Mesothelial cell of epicardium (in vitro differentiated cells): ENCODE measurements around the gene MYRIP. TPM values are rescaled to one million over a fixed set of nuclear protein-coding genes. Genes with fewer than 3 reads are reported as not detected.

Experiments
- DNase-seq, 2 experiments: peaks; one replicate each; pipeline ENCODE4 v3.0.0; 2021; ENCODE audit warnings: low spot score in 2 of 2; ENCODE audit not compliant: unreplicated experiment in 2 of 2
- H3K27ac Mint-ChIP-seq: 2 replicates; pipeline ENCODE4 v1.8.0; 2021; ENCODE audit warnings: mixed read lengths
- H3K27me3 Mint-ChIP-seq: 2 replicates; pipeline ENCODE4 v1.8.0; 2021; ENCODE audit warnings: low read depth, mixed read lengths
- H3K36me3 Mint-ChIP-seq: 2 replicates; pipeline ENCODE4 v1.8.0; 2021; ENCODE audit warnings: mixed read lengths
- H3K4me1 Mint-ChIP-seq: 2 replicates; pipeline ENCODE4 v1.8.0; 2021; ENCODE audit warnings: mixed read lengths
- H3K4me3 Mint-ChIP-seq: 2 replicates; pipeline ENCODE4 v1.8.0; 2021; ENCODE audit warnings: mild to moderate bottlenecking, moderate library complexity, mixed read lengths
- H3K9me3 Mint-ChIP-seq: 2 replicates; pipeline ENCODE4 v1.8.0; 2021; ENCODE audit warnings: mixed read lengths
- total RNA-seq: library from RNA; stranded (reverse); gene quantifications from 3 replicates; pipeline ENCODE4 v1.2.1, GENCODE V29; 2021
- TF ChIP-seq, protein P1 (sequence below): fragments of 200-600 bp; sonication (generic); IDR thresholded peaks from one replicate; pipeline ENCODE4 v1.5.0; 2021; ENCODE audit warnings: antibody characterized with exemption; ENCODE audit not compliant: unreplicated experiment

MYRIP gene
- total RNA-seq, 1 donor from 2014 or later: 0.63 TPM

DNA sequence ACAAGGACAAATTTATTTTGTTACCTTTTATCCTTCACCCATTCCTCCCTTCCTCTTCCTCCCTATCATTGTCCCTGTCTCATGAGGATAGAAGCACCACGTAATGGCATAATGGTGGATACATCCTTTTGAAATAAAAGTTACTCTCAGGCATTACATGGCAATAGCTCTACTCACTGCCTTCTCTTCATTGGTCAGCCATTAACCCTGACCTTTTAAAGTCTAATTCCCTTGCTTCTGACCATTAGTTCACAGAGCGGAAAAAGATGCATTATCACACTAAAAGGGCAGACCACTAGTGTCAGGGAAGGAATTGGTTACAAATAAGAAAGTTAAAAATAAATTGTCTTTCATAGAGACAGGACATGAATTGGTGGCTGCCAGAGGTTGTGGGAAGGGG is 445.5 kb downstream of the MYRIP start:
- no peak for DNase-seq
- Mint-ChIP-seq H3K36me3 (no peaks in the 10 kb centered on the region), H3K4me3 (no peak overlapping the region), H3K27me3 (peaks cover 32% of the 10 kb centered on the region), H3K9me3 (no peaks in the 10 kb centered on the region), H3K27ac (no peak overlapping the region), H3K4me1 (no peaks in the 10 kb centered on the region)
- TF ChIP-seq, protein P1, sequence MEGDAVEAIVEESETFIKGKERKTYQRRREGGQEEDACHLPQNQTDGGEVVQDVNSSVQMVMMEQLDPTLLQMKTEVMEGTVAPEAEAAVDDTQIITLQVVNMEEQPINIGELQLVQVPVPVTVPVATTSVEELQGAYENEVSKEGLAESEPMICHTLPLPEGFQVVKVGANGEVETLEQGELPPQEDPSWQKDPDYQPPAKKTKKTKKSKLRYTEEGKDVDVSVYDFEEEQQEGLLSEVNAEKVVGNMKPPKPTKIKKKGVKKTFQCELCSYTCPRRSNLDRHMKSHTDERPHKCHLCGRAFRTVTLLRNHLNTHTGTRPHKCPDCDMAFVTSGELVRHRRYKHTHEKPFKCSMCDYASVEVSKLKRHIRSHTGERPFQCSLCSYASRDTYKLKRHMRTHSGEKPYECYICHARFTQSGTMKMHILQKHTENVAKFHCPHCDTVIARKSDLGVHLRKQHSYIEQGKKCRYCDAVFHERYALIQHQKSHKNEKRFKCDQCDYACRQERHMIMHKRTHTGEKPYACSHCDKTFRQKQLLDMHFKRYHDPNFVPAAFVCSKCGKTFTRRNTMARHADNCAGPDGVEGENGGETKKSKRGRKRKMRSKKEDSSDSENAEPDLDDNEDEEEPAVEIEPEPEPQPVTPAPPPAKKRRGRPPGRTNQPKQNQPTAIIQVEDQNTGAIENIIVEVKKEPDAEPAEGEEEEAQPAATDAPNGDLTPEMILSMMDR: no peak

DNA sequence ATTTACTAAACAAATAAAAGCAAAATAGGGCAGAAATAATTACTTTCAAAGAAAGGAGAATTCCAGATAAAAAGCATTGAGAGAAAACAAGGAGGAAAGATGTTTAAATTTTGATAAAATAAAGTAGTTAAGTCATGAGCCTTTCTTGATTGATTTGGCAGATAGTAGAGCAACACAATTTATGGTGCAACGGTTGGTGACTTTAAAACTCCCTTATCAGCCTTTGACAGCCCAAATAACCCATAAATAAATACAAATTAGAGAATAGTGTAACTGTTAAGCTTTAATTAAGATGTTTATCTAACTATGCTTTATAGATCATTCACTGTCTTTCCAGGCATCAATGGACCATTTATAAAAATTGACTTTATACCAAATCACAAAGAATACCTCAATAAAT is 446.1 kb downstream of the MYRIP start:
- TF ChIP-seq, protein P1: no peak
- DNase-seq: no peak
- peaks cover 35% of the 10 kb centered on the region for H3K27me3 Mint-ChIP-seq
- no peak overlapping the region for H3K4me3 Mint-ChIP-seq
- H3K4me1 Mint-ChIP-seq: no peaks in the 10 kb centered on the region
- no peaks in the 10 kb centered on the region for H3K36me3 Mint-ChIP-seq
- no peaks in the 10 kb centered on the region for H3K9me3 Mint-ChIP-seq
- H3K27ac Mint-ChIP-seq: no peak overlapping the region

DNA sequence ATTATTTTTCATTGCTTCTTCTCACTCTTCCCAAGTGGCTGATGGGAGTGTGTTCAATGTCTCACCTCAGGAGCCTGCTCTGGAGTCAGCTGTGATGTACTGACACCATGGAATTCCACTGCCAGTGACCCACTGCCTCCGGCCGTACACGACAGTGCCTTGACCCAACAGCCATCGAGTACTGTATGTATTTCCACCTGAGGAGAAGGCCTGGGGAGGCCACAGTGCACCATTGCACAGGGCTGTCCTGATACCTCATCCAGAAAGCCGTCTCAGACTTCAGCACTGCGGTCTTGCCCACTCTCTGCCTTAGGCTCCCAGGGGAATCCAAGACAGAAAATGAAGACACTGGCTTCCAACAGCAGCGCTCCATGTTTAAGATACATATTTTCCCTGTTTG is 448.7 kb downstream of the MYRIP start:
- H3K4me3 Mint-ChIP-seq: no peak overlapping the region
- no peaks in the 10 kb centered on the region for H3K4me1 Mint-ChIP-seq
- no peak overlapping the region for H3K27ac Mint-ChIP-seq

DNA sequence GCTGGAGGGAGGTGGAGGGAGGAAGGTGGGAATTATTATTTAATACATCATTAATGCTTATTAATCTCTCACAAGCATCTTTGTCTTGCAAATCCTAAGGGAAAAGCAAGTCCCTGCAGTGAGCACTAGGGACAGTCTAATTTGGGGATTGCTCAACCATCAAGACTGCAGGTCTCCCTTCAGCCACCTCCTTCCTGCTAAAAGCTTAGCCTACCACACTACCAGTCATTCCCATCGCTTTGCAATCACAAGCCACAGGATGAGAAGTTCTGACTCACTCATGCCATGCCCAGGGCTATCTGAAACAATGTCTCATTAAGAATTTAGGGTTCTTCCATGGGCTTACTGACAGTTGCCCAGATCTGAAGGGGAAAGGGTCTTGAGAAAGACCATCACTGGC is 449.1 kb downstream of the MYRIP start:
- H3K4me1 Mint-ChIP-seq: no peaks in the 10 kb centered on the region
- TF ChIP-seq, protein P1: no peak
- H3K27ac Mint-ChIP-seq: no peak overlapping the region
- H3K27me3 Mint-ChIP-seq: peaks cover 56% of the 10 kb centered on the region
- H3K9me3 Mint-ChIP-seq: no peaks in the 10 kb centered on the region
- H3K36me3 Mint-ChIP-seq: no peaks in the 10 kb centered on the region
- H3K4me3 Mint-ChIP-seq: no peak overlapping the region
- DNase-seq: no peak

More for the DNA sequence above, 448.7 kb downstream of the MYRIP start:
- no peaks in the 10 kb centered on the region for H3K9me3 Mint-ChIP-seq
- TF ChIP-seq, protein P1: no peak
- no peaks in the 10 kb centered on the region for H3K36me3 Mint-ChIP-seq
- H3K27me3 Mint-ChIP-seq: peaks cover 51% of the 10 kb centered on the region
- DNase-seq: no peak

DNA sequence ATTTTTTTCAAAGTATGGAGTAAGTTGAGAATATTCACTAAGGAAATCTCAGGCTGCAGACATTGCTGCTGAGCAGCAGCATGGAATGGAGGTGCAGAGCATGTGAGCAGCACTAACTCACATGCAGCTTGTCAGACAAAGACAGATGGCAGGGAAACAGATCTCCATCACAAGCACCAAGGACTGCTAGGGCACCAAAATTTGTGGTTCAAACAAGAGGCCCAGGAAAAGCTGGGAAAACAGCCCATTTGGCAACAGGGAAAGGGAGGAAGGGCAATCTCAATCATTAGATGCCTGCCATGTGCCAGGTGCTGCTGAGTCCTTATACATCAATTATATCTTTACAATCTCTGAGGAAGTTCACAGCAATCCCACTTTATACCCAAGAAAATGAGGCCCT is 452.9 kb downstream of the MYRIP start:
- H3K27ac Mint-ChIP-seq: no peak overlapping the region
- H3K9me3 Mint-ChIP-seq: no peaks in the 10 kb centered on the region
- no peak overlapping the region for H3K4me3 Mint-ChIP-seq
- no peak for DNase-seq
- H3K4me1 Mint-ChIP-seq: no peaks in the 10 kb centered on the region
- H3K27me3 Mint-ChIP-seq: peaks cover 78% of the 10 kb centered on the region
- no peaks in the 10 kb centered on the region for H3K36me3 Mint-ChIP-seq
- TF ChIP-seq, protein P1: no peak

DNA sequence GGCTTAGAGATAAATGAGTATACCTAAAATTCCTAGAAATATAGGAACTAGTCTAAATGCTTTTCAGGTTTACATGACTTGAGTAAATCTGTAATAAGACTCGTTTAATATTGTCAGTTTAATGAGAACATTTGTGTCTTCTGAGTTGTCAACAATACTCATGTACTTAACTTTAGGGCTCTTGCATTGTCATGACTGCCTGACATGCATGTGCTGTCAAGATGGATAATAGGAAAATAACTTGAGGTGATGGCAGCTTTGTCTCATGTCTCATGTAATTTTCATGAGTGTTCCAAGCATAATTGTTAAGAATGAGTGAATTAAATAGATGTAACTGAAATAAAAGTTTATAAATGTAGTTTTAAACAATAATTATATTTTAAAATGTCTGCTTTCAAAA is 455.0 kb downstream of the MYRIP start:
- Mint-ChIP-seq H3K9me3 (no peaks in the 10 kb centered on the region), H3K4me3 (no peak overlapping the region), H3K27ac (no peak overlapping the region), H3K27me3 (peaks cover 79% of the 10 kb centered on the region), H3K4me1 (no peaks in the 10 kb centered on the region), H3K36me3 (no peaks in the 10 kb centered on the region)
- no peak for DNase-seq
- TF ChIP-seq, protein P1: no peak
